GM12878 (cell line): ENCODE data around the gene SQOR.

Experiments used
- BHLHE40 ChIP-seq, 2 experiments: fragments of 450-650 bp in 1 of 2; IDR thresholded peaks; 2 replicates each; pipeline ENCODE4 v1.6.1; 2011 to 2017; ENCODE audit warnings: low read depth in 2 of 2, borderline replicate concordance in 1 of 2, improper control_type of control experiment in 1 of 2, low read length in 1 of 2, mild to moderate bottlenecking in 1 of 2
- CTCF ChIP-seq, 3 experiments: IDR thresholded peaks in 2 of 3; conservative IDR thresholded peaks in 1 of 3; 2 replicates each; pipeline ENCODE4 v1.5.1; 2011; ENCODE audit warnings: low read depth in 3 of 3, low read length in 3 of 3, mild to moderate bottlenecking in 3 of 3, control low read depth in 2 of 3, moderate library complexity in 2 of 3, inconsistent platforms in 1 of 3, mixed read lengths in 1 of 3; ENCODE audit not compliant: control insufficient read depth in 2 of 3, insufficient read depth in 1 of 3; ENCODE audit errors: extremely low read depth in 1 of 3
- DPF2 ChIP-seq: fragments of 450-650 bp; IDR thresholded peaks from 2 replicates; pipeline ENCODE4 v1.6.1; 2017; ENCODE audit warnings: mild to moderate bottlenecking
- KDM1A ChIP-seq: fragments of 200-600 bp; sonication (generic); IDR thresholded peaks from 2 replicates; pipeline ENCODE4 v1.6.1; 2016; ENCODE audit warnings: borderline replicate concordance
- MXI1 ChIP-seq: fragments of 150-350 bp; IDR thresholded peaks from 2 replicates; pipeline ENCODE4 v1.6.1; 2011; ENCODE audit warnings: low read depth, mild to moderate bottlenecking, inconsistent platforms, low read length, improper control_type of control experiment
- POLR2A ChIP-seq: IDR thresholded peaks from 2 replicates; pipeline ENCODE4 v1.6.1; 2011; ENCODE audit warnings: low read depth, mild to moderate bottlenecking, low read length
- RFX5 ChIP-seq: IDR thresholded peaks from 2 replicates; pipeline ENCODE4 v1.6.1; 2011; ENCODE audit warnings: low read depth, low read length, improper control_type of control experiment
- SP1 ChIP-seq: IDR thresholded peaks from one replicate; pipeline ENCODE4 v1.6.1; 2011; ENCODE audit warnings: low read depth, low read length
- USF2 ChIP-seq: IDR thresholded peaks from 2 replicates; pipeline ENCODE4 v1.6.1; 2011; ENCODE audit warnings: low read depth, low read length, improper control_type of control experiment, borderline replicate concordance
- YY1 ChIP-seq: IDR thresholded peaks from 2 replicates; pipeline ENCODE4 v1.6.1; 2011; ENCODE audit warnings: low read depth, mild to moderate bottlenecking, low read length
- ZNF274 ChIP-seq: IDR thresholded peaks from one replicate; pipeline ENCODE4 v1.8.0; 2011; ENCODE audit not compliant: insufficient read length, insufficient read depth

GRCh38 chr15:45646220-45646619, 11.4 kb downstream of the SQOR start:
- TF ChIP-seq MXI1 (no peak), ZNF274 (no peak), CTCF (IDR thresholded peaks at IDR 0.05 in 2 of 3, conservative IDR thresholded peaks at IDR 0.05 in 1 of 3; ENCODE audit: control insufficient read depth in 2 of 3, extremely low read depth in 1 of 3, insufficient read depth in 1 of 3, low read depth in 3 of 3, low read length in 3 of 3) (no peak), BHLHE40 (IDR thresholded peaks at IDR 0.05; ENCODE audit: borderline replicate concordance in 1 of 2, low read depth in 2 of 2, low read length in 1 of 2) (no peak), YY1 (no peak), USF2 (no peak), DPF2 (no peak), SP1 (no peak), POLR2A (no peak), KDM1A (no peak), RFX5 (no peak)
